ENCODE results near the gene DNAJB9.

DNA sequence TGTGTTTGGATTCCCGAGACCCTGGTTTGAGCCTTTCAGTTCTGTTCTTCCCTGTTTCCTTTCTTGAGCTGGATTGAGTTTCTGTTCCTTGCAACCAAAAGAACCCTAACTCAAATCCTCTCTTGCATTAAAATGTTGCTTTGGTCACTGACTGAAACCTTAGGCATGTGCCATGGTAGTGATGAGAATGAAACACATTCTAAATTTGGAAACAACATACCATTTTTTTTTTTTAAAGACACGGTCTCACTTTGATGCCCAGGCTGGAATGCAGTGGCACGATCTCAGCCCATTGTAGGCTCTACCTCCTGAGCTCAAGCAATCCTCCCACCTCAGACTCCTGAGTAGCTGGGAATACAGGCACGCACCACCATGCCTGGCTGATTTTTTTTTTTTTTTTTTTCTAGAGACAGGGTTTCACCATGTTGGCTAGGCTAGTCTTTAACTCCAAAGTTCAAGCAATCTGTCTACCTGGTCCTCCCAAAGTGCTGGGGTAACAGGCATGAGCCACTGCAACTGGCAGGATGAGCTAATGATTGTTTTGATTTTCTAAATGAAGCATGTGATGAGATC, 8.5 kb upstream of the DNAJB9 start:
- TF ChIP-seq MYC (IDR thresholded peaks at IDR 0.05; ENCODE audit: insufficient read depth, insufficient read length, insufficient replicate concordance, low read length, severe bottlenecking) (no peak), EP300 (IDR thresholded peaks at IDR 0.05; ENCODE audit: borderline replicate concordance in 1 of 2, control insufficient read depth in 1 of 2, low read depth in 2 of 2, low read length in 2 of 2) (no peak), SUZ12 (IDR thresholded peaks at IDR 0.05; ENCODE audit: unreplicated experiment) (no peak), BACH1 (IDR thresholded peaks at IDR 0.05; ENCODE audit: borderline replicate concordance) (no peak), ZZZ3 (IDR thresholded peaks at IDR 0.05; ENCODE audit: control insufficient read depth, insufficient read length, low read depth) (no peak), SIN3A (IDR thresholded peaks at IDR 0.05; ENCODE audit: low read depth, low read length) (no peak), RFX5 (IDR thresholded peaks at IDR 0.05; ENCODE audit: low read depth, low read length) (no peak), POLR2A (IDR thresholded peaks at IDR 0.05; ENCODE audit: low read depth, low read length) (no peak)
- TF ChIP-seq, protein P1, sequence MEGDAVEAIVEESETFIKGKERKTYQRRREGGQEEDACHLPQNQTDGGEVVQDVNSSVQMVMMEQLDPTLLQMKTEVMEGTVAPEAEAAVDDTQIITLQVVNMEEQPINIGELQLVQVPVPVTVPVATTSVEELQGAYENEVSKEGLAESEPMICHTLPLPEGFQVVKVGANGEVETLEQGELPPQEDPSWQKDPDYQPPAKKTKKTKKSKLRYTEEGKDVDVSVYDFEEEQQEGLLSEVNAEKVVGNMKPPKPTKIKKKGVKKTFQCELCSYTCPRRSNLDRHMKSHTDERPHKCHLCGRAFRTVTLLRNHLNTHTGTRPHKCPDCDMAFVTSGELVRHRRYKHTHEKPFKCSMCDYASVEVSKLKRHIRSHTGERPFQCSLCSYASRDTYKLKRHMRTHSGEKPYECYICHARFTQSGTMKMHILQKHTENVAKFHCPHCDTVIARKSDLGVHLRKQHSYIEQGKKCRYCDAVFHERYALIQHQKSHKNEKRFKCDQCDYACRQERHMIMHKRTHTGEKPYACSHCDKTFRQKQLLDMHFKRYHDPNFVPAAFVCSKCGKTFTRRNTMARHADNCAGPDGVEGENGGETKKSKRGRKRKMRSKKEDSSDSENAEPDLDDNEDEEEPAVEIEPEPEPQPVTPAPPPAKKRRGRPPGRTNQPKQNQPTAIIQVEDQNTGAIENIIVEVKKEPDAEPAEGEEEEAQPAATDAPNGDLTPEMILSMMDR (IDR thresholded peaks at IDR 0.05 in 2 of 3, conservative IDR thresholded peaks at IDR 0.05 in 1 of 3; ENCODE audit: control insufficient read depth in 2 of 3, extremely low read depth in 1 of 3, insufficient read depth in 1 of 3, low read depth in 3 of 3, low read length in 3 of 3): no peak
